ENCODE results near the gene KLF17. TPM values are rescaled to one million over a fixed set of nuclear protein-coding genes. Genes with fewer than 3 reads are reported as not detected.

The KLF17 gene
- total and polyA plus RNA-seq, 2 of the 8 experiments (the other 6 are each of a cell fraction or from before 2014, with no cell fraction given): not detected

- TF ChIP-seq CHD7 (IDR thresholded peaks at IDR 0.05; ENCODE audit: insufficient replicate concordance, low read length) (no peak), ATF2 (IDR thresholded peaks at IDR 0.05; ENCODE audit: low read length) (no peak), E2F6 (IDR thresholded peaks at IDR 0.05) (no peak), SP2 (IDR thresholded peaks at IDR 0.05; ENCODE audit: low read length) (no peak), SP1 (IDR thresholded peaks at IDR 0.05; ENCODE audit: low read depth, low read length) (no peak), POLR2AphosphoS5 (IDR thresholded peaks at IDR 0.05; ENCODE audit: low read depth, low read length) (no peak), TBP (IDR thresholded peaks at IDR 0.05; ENCODE audit: low read depth, low read length) (no peak), BACH1 (IDR thresholded peaks at IDR 0.05; ENCODE audit: low read length) (no peak), CBX8 (IDR thresholded peaks at IDR 0.05; ENCODE audit: borderline replicate concordance, low read depth, low read length) (no peak)
Measured at GRCh38 chr1:44089371-44090048, 29.1 kb upstream of the KLF17 start (continued).

All from H1 (cell line).